Epidermal melanocyte (primary cell): ENCODE results near the gene CYBB.

Experiments used
- DNase-seq: peaks from one replicate; pipeline ENCODE4 v3.0.0; 2011; ENCODE audit warnings: low spot score; ENCODE audit not compliant: insufficient read length

CYBB gene

DNA sequence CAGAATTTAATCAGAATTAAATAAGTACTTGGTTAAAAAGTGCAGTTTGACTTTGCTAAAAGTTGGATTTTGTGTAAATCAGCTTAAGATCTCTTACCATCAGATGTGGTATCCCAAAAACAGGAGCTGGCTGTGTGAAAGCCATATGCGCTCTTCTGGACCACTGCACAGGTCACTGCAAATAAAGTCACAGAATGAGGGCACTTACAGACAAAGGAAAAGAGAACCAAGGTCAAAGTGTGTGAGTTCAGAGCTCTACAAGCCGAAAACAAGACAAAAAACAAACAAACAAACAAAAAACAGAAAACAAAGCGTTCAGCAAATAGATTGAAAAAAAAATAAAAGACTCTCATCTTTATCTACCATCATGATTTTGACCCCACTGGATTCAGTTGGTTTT lies 61.1 kb downstream of the CYBB start:
- DNase-seq: no peak

GRCh38 chrX:37844622-37845021 lies 64.8 kb downstream of the CYBB start:
- DNase-seq: no peak

GRCh38 chrX:37846141-37846540 lies 66.3 kb downstream of the CYBB start:
- DNase-seq: no peak

DNA sequence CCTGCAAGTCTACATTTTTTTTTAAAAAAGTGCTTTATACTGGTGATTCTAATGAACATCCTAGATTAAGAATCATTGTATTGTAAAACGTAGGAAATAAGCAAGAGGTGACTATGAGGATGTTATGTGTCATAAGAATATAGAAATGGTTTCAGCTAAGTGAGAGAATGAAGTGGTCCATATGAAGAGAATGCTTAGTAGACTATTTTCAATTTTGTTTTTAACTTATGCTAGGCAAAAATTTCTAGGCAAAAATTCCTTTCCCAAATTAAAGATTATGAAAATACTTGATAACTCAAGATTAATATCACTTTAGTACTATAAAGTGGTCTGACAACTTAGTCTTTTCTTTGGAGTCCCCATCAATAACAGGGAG lies 66.7 kb downstream of the CYBB start:
- no peak for DNase-seq

- peak; percentile 28 for DNase-seq
Measured at GRCh38 chrX:37846934-37847732, 67.3 kb downstream of the CYBB start, which contains the start of gene DYNLT3. Gene DYNLT3, minus strand, starts transcription at chrX:37847571. Its CDS starts 61 bp downstream, at chrX:37847510.

DNA sequence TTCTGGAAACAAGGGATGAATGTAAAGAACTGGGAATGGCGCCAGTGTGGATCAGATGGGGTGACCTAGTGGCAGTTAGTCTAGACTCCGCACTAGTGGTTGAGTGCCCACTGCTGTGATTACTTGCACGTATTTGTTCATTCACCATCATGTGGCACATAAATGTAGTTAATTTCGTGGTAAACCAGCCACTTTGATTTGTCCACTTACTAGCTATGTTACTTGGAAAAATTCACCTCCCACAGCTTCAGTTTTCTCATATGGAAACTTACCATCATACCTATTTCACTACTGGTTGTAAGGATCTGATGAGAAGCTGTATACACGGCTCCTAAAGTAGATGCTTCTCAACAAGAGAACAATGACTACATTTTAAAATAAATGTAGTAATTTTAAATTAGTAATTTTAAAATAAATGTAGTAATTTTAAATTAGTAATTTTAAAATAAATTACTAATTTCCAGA lies 67.9 kb downstream of the CYBB start:
- no peak for DNase-seq

DNA sequence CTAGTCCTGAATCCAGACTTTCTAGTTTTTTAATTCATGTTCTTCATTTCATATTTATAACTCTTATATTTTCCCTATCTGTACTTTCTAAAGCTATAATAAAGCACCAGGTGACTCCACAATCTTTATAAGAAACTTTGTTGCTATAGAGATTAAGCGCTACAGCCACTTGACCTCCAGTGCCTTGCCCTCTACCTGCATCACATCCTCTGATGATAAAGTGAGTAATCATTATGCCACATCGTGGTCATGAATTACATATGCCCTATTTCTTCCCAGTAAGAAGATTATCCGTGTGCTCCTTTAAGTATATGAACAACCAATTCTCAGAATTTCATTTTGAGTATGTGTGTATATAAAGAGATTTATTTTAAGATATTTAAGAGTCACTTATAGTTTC lies 74.3 kb downstream of the CYBB start:
- DNase-seq: no peak

GRCh38 chrX:37854748-37855147 lies 74.9 kb downstream of the CYBB start:
- DNase-seq: no peak

DNA sequence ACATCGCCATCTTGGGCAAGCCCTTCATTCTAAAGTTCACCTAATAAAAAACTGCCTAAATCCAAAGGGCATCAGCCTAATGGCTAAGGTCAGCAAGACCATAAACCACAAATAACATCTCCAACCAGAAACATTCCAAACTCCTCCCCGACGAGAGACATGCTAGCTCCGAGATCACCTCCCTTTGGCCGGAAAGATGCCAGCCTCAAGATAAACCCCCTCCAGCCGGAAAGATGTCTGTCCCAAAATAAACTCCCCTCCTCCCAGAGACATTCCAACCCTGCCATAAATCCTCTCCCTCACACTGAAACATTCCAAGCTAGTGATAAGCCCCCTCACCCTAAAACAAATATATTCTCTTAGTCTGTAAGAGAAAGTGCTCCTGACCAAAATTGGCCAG lies 80.9 kb downstream of the CYBB start:
- no peak for DNase-seq

DNA sequence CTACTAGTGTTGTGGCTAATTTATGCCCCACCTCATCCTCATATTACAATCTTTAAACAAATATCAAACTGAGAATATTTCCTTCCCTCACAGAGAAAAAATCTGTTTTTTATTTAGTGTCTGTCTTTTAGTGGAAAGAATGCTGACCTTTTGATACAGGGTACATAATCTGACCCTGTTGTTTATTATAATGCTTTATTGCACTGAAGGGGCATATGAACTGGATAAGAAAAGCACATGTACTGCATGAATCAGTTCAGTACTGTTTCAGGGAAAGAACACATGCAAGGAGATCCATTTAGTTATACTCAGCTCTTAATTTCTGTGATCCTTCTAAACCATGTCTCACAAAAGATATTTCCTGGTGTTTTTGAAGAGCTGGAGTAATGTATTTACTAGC lies 83.0 kb downstream of the CYBB start:
- no peak for DNase-seq
